Measurements from ENCODE around the gene LRFN5.

- TF ChIP-seq CTCF (IDR thresholded peaks at IDR 0.05), result no peak
- no peak for TF ChIP-seq POLR2A (IDR thresholded peaks at IDR 0.05)
Observed at GRCh38 chr14:41916313-41916712, 309.6 kb downstream of the LRFN5 start.
